ENCODE measurements around the gene ACSM3.
"Not testable (repeated sequence)": the region's sequence is repeated elsewhere in the genome, so short reads cannot be mapped to it uniquely, and the experiment has no call there.

The ACSM3 gene

GRCh38 chr16:20760346-20760745 is 3.5 kb upstream of the ACSM3 start:
- DNase-seq (ENCODE audit: low read depth): no peak
- TF ChIP-seq CTCF (IDR thresholded peaks at IDR 0.05; ENCODE audit: insufficient read depth, low read depth, low read length, missing control alignments): no peak

GRCh38 chr16:20761175-20761574 is 2.6 kb upstream of the ACSM3 start:
- H3K4me3 ChIP-seq (ENCODE audit: low read depth, low read length): no peak overlapping the region
- DNase-seq (ENCODE audit: low read depth): no peak
- TF ChIP-seq CTCF (IDR thresholded peaks at IDR 0.05; ENCODE audit: insufficient read depth, low read depth, low read length, missing control alignments): no peak

More at GRCh38 chr16:20760346-20760745, 3.5 kb upstream of the ACSM3 start:
- no peak overlapping the region for H3K4me3 ChIP-seq (ENCODE audit: low read depth, low read length)

- no peak for TF ChIP-seq CTCF (IDR thresholded peaks at IDR 0.05; ENCODE audit: insufficient read depth, low read depth, low read length, missing control alignments)
- no peak overlapping the region for H3K4me3 ChIP-seq (ENCODE audit: low read depth, low read length)
- DNase-seq (ENCODE audit: low read depth): no peak
Measured at GRCh38 chr16:20762404-20763123, 1.2 kb upstream of the ACSM3 start.

- not testable (repeated sequence) for DNase-seq (ENCODE audit: low read depth); H3K4me3 ChIP-seq (ENCODE audit: low read depth, low read length)
Measured at GRCh38 chr16:20764448-20764847, 634 bp downstream of the ACSM3 start.

- no peak for TF ChIP-seq CTCF (IDR thresholded peaks at IDR 0.05; ENCODE audit: insufficient read depth, low read depth, low read length, missing control alignments)
- DNase-seq (ENCODE audit: low read depth): no peak
- H3K4me3 ChIP-seq (ENCODE audit: low read depth, low read length): no peak overlapping the region
Measured at GRCh38 chr16:20765732-20766131, 1.9 kb downstream of the ACSM3 start.

- DNase-seq (ENCODE audit: low read depth): no peak
- no peak for TF ChIP-seq CTCF (IDR thresholded peaks at IDR 0.05; ENCODE audit: insufficient read depth, low read depth, low read length, missing control alignments)
- no peak overlapping the region for H3K4me3 ChIP-seq (ENCODE audit: low read depth, low read length)
Measured at GRCh38 chr16:20766294-20766693, 2.5 kb downstream of the ACSM3 start.

GRCh38 chr16:20767577-20767976 is 3.8 kb downstream of the ACSM3 start:
- no peak overlapping the region for H3K4me3 ChIP-seq (ENCODE audit: low read depth, low read length)
- TF ChIP-seq CTCF (IDR thresholded peaks at IDR 0.05; ENCODE audit: insufficient read depth, low read depth, low read length, missing control alignments): no peak
- DNase-seq (ENCODE audit: low read depth): no peak

All from GM12865 (cell line).